ENCODE results near the gene HPCAL1.

- TF ChIP-seq CTCF (conservative IDR thresholded peaks at IDR 0.05; ENCODE audit: low read depth in 2 of 2), result no peak
- TF ChIP-seq EZH2 (IDR thresholded peaks at IDR 0.05; ENCODE audit: low read depth, unreplicated experiment), result no peak
- TF ChIP-seq POLR2AphosphoS5 (IDR thresholded peaks at IDR 0.05; ENCODE audit: low read depth), result no peak
- TF ChIP-seq REST (IDR thresholded peaks at IDR 0.05; ENCODE audit: unreplicated experiment), result no peak
- no peak for TF ChIP-seq EZH2phosphoT487 (IDR thresholded peaks at IDR 0.05; ENCODE audit: unreplicated experiment)
Measured at GRCh38 chr2:10398496-10398895, 95.8 kb downstream of the HPCAL1 start.

All from GM23338 (cell line).